Mesothelial cell of epicardium (in vitro differentiated cells): Measurements from ENCODE around the gene DOCK4. TPM values are rescaled to one million over a fixed set of nuclear protein-coding genes. Genes with fewer than 3 reads are reported as not detected.

Experiments used
- DNase-seq, 2 experiments: peaks; one replicate each; pipeline ENCODE4 v3.0.0; 2021; ENCODE audit warnings: low spot score in 2 of 2; ENCODE audit not compliant: unreplicated experiment in 2 of 2
- H3K27ac Mint-ChIP-seq: 2 replicates; pipeline ENCODE4 v1.8.0; 2021; ENCODE audit warnings: mixed read lengths
- H3K27me3 Mint-ChIP-seq: 2 replicates; pipeline ENCODE4 v1.8.0; 2021; ENCODE audit warnings: low read depth, mixed read lengths
- H3K36me3 Mint-ChIP-seq: 2 replicates; pipeline ENCODE4 v1.8.0; 2021; ENCODE audit warnings: mixed read lengths
- H3K4me1 Mint-ChIP-seq: 2 replicates; pipeline ENCODE4 v1.8.0; 2021; ENCODE audit warnings: mixed read lengths
- H3K4me3 Mint-ChIP-seq: 2 replicates; pipeline ENCODE4 v1.8.0; 2021; ENCODE audit warnings: mild to moderate bottlenecking, moderate library complexity, mixed read lengths
- H3K9me3 Mint-ChIP-seq: 2 replicates; pipeline ENCODE4 v1.8.0; 2021; ENCODE audit warnings: mixed read lengths
- CTCF ChIP-seq: fragments of 200-600 bp; sonication (generic); IDR thresholded peaks from one replicate; pipeline ENCODE4 v1.5.0; 2021; ENCODE audit warnings: antibody characterized with exemption; ENCODE audit not compliant: unreplicated experiment
- total RNA-seq: library from RNA; stranded (reverse); gene quantifications from 3 replicates; pipeline ENCODE4 v1.2.1, GENCODE V29; 2021

The DOCK4 gene
- total RNA-seq, 1 donor from 2014 or later: 27.7 TPM

GRCh38 chr7:111952783-111953182 lies 253.4 kb downstream of the DOCK4 start:
- TF ChIP-seq CTCF: no peak
- H3K27ac Mint-ChIP-seq: no peak overlapping the region

GRCh38 chr7:111951052-111951451 lies 255.1 kb downstream of the DOCK4 start:
- H3K27me3 Mint-ChIP-seq: no peaks in the 10 kb centered on the region
- H3K9me3 Mint-ChIP-seq: peaks cover 3% of the 10 kb centered on the region
- no peak for TF ChIP-seq CTCF
- no peak for DNase-seq
- H3K4me1 Mint-ChIP-seq: peaks cover 25% of the 10 kb centered on the region
- H3K27ac Mint-ChIP-seq: no peak overlapping the region
- H3K4me3 Mint-ChIP-seq: no peak overlapping the region
- peaks cover 13% of the 10 kb centered on the region for H3K36me3 Mint-ChIP-seq

More at GRCh38 chr7:111952783-111953182, 253.4 kb downstream of the DOCK4 start:
- Mint-ChIP-seq H3K4me1 (peaks cover 31% of the 10 kb centered on the region), H3K4me3 (no peak overlapping the region), H3K27me3 (no peaks in the 10 kb centered on the region), H3K9me3 (no peaks in the 10 kb centered on the region), H3K36me3 (peaks cover 10% of the 10 kb centered on the region)
- no peak for DNase-seq

GRCh38 chr7:111942450-111943081 lies 263.6 kb downstream of the DOCK4 start:
- Mint-ChIP-seq H3K36me3 (peaks cover 55% of the 10 kb centered on the region), H3K27me3 (no peaks in the 10 kb centered on the region), H3K9me3 (peaks cover 36% of the 10 kb centered on the region), H3K4me1 (no peaks in the 10 kb centered on the region), H3K4me3 (no peak overlapping the region), H3K27ac (no peak overlapping the region)
- no peak for DNase-seq
- no peak for TF ChIP-seq CTCF

GRCh38 chr7:111937163-111937562 lies 269.0 kb downstream of the DOCK4 start:
- Mint-ChIP-seq H3K9me3 (peaks cover 16% of the 10 kb centered on the region), H3K4me3 (no peak overlapping the region), H3K36me3 (peaks cover 38% of the 10 kb centered on the region), H3K27me3 (no peaks in the 10 kb centered on the region), H3K4me1 (no peaks in the 10 kb centered on the region), H3K27ac (no peak overlapping the region)
- no peak for DNase-seq
- no peak for TF ChIP-seq CTCF

GRCh38 chr7:111933609-111934008 lies 272.6 kb downstream of the DOCK4 start:
- TF ChIP-seq CTCF: no peak
- Mint-ChIP-seq H3K4me1 (no peaks in the 10 kb centered on the region), H3K9me3 (no peaks in the 10 kb centered on the region), H3K27ac (no peak overlapping the region), H3K36me3 (peaks cover 20% of the 10 kb centered on the region), H3K27me3 (no peaks in the 10 kb centered on the region), H3K4me3 (no peak overlapping the region)
- DNase-seq: no peak
